DMS 273 treated with DMSO at 0.1 percent for 48 hours (cell line): ENCODE data around the gene NHSL1.

ENCODE experiments used
- DNase-seq: peaks from one replicate; lab custom pipeline; 2025; lab: John Stamatoyannopoulos, UW

NHSL1 gene

DNA sequence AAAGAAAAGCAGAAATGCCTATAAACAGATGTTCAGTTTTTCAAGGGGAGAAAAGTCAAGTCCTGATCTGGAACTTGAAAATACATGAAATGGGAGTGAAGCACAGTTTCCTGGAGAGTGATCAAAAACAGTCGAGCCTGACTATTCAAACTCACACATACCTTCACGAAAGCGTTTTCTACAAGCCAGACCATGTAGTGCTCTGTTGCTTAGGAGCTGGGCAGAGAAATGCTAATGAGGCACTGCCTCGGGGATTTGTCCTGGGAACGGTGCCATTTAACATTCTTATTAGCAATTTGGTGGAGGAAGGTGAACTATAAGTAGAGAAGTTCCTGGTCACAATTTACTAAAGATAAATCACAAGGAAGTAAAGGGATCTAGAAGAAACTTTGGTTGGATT lies 5.9 kb downstream of the NHSL1 start:
- peak; percentile 76 for DNase-seq

DNA sequence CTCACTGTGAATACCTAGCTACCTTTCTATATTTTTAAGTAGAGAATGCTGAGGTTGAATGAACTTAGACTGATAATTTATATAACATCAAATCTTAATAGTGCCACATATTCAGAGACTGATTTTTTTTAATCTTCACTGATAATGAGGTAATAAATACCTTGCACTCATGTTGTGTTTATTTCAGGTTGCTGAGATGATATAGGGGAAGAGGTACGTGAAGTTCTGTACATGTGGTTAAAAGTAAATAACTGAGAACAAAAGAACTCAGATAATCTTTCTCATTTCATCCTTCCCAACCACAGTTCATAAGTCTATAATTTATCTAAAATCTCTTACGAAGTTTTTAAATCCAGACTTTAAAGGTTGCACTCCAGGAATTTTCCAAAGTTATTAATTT lies 6.4 kb downstream of the NHSL1 start:
- no peak for DNase-seq

DNA sequence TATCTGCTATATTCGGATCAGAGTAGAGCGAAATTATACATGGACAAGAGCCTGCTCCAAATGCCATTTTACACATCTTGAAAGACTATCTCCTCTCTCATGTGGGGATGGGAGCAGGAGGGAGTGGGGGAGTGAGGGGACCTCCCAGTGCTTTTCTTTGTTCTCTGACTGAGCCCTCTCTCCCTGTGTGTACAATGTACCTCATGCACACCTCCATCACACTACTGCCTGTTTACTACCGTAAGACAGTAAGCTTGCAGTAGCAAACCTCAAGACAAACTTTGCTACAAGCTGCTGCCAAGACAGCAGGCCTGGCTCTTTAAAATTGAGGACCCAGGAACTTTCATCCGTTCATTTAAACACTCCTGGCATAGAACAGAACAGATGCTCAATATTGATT lies 7.2 kb downstream of the NHSL1 start:
- no peak for DNase-seq

DNA sequence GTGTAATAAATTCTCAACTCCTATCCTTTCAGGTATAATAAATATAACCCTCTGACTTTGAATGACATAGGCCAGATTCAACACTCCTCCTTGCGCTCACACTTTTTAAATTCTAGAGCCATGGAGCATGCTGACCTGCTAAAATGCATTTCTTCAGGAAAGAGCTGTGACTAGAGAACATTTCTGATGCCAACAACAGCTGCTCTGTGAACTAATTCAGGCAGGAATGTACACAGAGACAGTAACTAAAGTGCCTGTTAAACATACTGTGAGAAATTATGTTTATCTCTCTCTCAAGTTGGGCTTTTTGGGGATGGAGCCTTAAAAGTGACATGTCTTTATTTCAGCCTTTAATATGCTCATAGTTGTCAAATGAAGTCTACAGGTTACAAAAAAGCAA lies 8.3 kb downstream of the NHSL1 start:
- DNase-seq: no peak

DNA sequence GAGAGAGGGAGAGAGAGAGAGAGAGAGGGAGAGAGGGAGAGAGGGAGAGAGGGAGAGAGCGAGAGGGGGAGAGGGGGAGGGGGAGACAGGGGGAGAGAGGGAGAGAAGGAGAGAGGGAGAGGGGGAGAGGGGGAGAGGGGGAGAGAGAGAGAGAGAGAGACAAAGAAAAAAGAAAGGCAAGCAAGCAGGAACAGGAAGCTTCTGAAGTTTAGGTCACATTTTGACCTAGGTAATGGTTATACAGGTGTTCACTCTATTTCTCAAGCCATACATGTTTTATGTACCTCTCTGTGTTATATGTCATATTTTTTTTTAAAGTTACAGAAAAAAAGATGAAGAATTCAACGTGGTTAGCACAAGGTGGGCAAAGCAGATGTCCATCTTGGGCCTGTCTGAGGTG lies 9.4 kb downstream of the NHSL1 start:
- DNase-seq: no peak

DNA sequence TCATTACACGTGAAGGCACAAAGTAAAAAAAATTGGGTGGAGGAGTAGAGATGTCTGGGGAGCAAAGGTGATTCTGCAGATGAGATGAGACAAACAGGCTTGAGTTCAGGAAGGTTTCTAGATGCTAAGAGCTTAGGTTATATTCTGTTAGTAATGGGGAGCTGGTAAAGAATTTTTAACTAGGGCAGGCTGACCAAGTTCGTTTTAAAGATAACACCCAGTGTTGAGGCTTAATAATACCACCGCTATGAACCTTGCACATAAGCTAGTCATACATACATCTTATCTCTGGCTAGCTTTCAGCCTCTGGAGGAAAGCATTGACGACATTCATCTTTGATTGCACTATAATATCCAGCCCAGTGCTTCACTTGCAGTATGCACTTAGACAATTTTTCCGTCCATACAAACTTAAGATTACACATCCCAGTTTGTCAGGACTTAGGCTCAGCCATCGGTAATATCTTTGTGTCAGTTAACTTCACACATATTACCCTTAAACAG lies 12.1 kb downstream of the NHSL1 start:
- DNase-seq: no peak

DNA sequence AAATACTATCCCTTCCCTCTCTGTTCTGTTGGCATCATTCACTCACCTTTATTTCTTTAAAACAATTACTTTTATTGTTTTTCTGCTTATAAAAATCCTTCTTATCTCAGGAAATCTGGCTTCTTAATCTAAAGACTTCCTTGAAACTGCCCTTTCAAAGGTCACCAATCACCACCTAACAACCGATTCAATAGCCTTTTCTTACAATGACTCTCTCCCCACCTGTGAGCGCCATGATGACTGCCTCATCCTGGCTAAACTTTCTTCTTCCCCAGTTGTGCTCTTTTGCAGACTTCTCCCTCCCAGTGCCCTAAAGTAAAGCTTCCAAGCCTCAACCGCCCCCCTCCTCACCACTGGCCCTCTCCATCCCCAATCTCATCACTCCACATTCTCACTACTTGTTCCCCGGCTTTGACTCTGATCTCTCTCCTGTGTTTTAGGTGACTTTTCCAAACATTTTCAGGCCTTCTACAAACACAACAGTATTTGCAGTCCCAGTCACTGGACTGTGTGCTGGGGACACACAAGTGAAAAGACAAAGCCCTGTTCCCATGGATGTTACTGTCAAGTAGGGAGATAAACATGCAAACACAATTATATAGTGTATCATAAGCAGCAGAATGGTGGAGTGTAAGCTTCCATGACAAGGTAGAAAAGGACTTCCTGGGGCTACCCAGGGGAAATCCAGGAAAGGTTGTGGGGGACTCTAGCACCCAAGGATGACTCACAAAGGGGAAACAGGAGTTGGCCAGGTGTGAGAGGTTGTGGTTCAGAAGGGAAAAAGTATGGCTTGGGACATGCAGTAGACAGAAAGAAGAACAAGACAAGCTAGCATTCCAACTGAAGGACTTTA lies 12.8 kb downstream of the NHSL1 start:
- DNase-seq: no peak

DNA sequence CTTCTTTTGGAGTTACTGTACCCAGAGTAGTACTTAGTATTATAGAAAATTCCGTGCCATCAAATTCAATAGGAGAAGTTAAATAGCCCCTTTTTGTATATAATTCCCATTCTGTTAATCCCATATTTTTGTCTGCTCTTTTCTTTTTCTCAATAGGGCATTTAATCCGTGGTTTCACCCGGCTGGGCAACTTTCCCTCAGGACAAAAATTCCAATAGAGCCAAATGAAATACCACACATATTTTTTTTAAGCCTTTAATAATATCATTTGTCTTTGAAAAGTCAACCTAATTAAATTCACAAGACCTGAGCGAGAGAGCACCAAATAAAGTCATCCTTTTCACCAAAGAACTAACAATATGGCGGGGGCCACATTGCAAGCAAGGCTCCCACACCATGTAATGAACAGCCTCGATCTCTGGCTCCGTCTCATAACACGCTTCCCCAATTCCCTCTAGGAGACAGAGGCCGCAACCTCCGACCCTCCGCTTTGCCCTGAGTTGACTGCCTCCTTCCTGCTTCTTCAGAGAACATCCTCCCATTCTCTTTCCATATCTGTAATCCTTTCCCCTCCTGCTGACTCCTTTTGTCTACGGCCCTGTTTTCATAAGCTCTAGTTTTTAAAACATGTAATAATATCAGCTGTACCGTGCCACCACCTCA lies 13.6 kb downstream of the NHSL1 start:
- DNase-seq: no peak

DNA sequence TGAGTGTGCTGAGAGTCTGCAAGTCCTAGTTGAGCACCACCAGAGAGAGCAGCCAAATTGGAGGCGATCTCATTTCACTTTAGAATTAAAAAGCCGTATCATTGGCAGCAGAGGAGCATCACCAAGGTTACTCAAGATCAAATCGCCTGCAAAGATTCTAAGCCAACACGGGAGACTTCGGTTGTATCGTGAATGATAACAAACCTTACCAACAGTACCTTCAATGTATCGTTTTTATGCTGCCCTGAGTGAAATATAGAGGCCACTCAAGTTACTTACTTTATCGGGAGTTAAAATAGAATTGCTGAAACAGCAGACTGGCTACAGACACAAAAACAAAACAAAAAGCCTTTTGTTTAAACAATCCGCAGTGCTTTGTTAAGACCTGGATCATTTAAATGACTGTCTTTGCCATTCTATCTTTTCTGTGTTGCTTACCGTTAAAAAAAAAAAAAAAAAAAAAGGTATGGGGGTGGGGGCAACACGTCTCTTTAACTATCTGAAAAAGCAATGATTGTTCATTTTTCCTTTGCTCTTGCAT lies 14.2 kb downstream of the NHSL1 start:
- DNase-seq: no peak

DNA sequence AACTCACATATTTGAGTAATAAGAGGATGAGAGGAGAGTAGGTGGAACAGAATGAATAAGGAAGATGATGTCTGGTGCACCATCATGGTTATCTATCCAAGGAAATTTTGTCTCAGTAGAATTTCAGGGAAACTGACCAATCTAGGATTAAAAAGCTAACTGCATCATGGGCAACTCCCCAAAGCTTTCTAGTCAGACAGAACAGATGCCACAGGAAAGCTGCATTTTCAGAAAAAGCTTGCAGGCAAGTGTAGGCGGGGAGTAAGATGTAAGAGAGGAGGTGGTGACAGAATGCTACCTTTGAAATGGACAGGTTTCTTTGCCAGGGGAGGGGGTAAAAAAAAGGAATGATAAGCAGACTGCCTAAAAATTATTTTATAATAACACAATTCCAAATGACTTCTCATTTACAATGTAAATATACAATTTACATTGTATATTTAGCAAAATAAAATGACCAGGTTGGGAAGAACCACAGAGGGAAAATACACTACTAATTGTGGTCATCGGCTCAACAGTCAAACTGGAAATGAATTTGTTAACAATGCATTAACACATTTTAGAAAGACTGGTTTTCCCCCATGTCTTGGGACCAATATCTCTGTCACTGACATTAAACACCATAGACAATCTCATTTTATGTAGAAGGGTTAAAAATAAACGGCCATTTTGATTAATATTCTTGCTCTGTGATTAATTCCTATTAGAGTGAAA lies 15.1 kb downstream of the NHSL1 start:
- no peak for DNase-seq

DNA sequence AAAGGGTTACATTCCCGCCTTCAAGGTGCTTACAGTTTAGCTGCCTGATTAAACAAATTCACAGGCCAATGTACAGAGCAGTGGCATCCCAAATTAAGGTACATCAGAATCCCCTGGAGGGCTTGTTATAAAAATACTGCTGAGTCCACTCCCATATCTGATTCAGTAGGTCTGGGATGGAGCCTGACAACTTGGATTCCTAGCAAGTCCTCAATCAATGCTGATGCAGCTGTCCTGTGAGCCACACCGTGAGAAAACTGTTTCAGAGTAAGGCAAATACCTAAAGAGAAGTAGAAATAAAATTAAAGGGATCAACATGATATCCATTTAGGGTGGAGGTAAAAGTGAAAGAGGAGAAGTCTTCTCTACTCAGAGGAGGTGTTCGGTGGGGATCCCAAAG lies 16.5 kb downstream of the NHSL1 start:
- no peak for DNase-seq

DNA sequence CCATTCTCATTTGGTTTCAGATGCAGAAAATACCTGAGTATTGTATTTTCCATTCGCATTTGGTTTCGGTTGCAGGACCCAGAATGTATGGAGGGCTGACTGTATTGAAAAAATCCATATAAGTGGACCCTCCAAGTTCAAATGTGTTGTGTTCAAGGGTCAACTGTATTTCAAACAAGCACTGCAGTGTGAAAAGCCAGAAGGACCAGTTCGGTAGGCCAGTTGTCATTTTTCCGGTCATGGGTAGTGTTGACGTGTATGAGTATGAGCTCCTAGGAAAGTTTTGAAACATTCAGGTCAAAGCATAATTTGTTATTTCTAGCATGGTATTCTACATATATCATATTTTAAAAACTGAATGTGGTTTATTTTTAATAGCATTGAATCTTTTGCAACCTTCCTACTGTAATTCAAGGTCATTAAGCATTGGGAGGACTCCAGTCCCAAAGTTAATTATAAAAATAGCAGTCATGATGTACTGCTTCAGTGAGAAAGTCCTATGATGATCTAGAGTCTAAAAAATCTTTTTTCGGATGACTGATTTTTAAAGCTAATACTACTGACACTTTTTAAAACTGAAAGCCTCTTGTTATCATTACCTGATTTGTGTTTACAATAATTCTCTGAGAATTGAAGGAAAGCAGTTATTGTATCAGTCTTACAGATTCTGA lies 18.9 kb downstream of the NHSL1 start:
- DNase-seq: no peak

DNA sequence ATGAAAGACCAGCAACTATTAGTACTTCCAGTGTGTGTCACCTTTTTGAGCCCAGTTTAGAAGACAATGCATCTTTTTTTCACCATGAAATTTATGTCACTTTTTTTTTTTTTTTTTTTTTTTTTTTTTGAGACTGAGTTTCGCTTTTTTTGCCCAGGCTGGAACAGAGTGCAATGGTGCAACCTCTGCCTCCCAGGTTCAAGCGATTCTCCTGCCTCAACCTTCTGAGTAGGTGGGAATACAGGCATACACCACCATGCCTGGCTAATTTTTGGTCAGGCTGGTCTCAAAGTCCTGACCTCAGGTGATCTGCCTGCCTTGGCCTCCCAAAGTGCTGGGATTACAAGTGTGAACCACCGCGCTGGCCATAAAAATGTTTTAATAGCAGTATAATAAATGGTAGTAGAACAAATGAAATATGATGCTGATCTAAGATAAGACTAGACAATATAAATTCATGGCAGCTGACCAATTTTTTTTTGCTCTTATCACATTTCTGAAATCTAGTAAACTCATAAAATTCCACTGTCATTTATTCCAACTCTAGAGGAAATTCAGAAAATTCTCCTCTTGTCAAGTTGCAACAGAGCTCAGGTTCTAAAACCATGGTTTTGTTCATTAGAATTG lies 21.3 kb downstream of the NHSL1 start:
- no peak for DNase-seq

DNA sequence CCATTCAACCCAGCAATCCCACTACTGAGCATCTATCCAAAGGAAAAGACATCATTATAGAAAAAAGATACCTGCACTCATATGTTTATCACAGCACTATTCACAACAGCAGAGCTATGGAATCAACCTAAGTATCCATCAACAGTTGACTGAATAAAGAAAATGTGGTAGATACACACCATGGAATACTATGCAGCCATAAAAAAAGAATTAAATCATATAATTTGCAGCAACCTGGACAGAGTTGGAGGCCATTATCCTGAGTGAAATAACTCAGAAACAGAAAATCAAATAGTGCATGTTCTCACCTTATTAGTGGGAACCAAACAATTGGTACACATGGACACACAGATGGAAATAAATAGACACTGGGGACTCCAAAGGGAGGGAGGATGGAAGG lies 23.2 kb downstream of the NHSL1 start:
- DNase-seq: no peak

DNA sequence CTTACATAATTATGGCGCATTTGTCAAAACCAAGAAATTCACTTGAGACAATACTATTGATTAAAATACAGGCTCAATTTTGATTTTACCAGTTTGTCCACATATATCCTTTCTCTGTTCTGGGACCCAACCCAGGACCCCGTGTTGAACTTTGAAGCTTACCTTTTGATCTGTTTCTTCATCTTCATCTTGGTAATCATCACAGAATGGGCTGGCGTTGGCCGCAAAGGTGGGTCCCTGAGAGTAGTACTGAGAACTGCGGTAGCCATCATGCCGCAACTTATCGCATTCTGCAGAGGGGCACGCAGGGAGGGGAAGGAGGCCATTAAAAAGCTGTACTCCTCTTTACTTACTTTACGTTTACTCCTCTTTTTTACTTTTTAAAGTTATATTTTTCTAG lies 26.1 kb downstream of the NHSL1 start:
- no peak for DNase-seq

DNA sequence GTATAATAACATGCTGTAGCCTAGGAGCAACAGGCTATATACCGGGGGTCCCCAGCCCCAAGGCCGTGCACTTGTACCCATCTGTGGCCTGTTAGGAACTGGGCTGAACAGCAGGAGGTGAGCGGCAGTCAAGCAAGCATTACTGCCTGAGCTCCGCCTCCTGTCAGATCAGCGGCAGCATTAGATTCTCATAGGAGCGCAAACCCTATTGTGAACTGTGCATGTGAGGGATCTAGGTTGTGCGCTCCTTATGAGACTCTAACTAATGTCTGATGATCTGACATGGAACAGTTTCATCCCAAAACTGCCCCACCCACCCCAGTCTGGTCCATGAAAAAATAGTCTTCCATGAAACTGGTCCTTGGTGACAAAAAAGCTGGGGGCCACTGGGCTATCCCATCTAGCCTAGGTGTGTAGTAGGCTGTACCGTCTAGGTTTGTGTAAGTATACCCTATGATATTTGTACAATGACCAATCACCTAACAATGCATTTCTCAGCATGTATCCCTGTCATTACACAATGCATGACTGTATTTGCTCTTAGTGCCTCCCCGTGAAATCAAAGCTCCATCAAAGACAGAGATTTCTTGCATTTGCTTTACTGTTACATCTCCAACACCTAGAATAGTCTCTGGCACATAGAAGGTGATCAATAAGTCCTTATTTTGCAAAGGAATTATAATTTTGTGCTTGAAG lies 30.8 kb downstream of the NHSL1 start:
- no peak for DNase-seq

DNA sequence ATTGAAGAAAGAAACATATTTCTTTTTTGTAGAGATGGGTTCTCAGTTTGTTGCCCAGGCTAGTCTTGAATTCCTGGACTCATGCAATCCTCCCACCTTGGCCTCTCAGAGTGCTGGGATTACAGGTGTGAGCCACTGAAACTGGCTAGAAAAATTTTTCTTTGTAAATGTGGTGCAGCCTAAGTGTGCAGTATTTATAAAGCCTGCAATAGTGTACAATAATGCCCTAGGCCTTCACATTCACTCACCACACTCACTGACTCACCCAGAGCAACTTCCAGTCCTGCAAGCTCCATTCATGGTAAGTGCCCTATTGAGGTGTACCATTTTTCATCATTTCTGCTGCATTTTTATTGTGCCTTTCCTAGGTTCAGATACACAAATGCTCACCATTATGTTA lies 31.4 kb downstream of the NHSL1 start:
- DNase-seq: no peak

DNA sequence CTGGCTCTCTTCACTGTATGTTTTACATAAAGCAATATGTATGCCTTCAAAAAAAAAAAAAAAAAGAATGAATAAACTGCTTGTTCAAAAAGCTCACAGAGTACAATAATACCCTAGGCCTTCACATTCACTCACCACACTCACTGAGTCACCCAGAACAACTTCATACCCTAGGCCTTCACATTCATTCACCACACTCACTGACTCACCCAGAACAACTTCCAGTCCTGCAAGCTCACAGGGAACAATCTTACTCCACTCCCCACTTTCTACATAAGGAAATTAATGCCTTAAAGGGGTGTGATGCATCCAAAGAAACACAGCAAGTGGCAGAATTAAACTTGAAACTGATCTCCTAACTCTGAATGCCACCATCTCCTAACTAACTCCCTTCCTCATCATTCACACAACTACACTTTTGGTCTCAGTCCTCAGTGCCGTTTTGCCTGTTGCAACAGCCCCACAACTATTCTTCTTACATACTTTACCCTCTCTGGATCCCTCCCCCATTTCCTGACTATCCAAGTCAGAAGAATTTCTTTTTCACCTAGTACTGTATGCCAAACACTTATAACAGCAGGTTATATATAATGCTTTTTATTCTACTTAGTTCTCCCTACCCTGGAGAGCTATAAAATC lies 34.2 kb downstream of the NHSL1 start:
- DNase-seq: no peak

DNA sequence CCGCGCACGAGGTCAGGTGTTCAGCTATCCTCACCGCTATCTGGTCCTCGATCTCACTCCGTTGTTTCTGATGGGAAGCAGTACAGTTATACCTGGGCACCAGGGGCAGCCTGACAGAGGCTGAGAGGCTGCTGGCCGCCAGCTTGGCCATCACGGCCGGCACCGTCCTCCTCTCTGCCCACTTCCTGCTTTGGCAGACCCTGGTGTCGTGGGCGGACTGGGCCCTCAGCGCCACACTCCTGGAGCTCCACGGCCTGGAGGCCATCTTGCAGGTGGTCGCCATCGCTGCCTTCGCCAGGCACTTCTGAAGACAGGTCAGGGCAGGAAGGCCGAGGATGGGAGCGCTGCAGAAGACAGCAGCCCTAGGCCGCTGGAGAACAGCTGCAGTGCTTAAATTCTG lies 35.2 kb downstream of the NHSL1 start:
- no peak for DNase-seq

DNA sequence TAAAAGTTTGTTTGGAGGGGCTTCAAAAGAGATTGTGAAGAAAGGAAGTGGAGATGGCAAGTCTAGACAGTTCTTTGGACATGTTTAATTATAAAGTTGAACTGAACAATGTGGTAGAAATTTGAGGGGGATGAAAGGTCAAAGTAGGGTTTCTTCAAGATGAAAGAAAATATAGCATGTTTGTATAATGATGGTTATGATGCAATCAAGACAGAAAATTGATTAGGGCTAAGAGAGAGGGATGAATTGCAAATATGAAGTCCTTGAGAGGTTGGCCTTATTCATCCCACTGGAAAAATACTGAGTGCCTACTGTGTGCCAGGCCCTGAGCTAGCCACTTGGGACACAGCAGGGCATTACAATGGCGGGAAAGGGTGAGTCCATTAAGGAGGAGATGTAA lies 37.6 kb downstream of the NHSL1 start:
- DNase-seq: no peak

DNA sequence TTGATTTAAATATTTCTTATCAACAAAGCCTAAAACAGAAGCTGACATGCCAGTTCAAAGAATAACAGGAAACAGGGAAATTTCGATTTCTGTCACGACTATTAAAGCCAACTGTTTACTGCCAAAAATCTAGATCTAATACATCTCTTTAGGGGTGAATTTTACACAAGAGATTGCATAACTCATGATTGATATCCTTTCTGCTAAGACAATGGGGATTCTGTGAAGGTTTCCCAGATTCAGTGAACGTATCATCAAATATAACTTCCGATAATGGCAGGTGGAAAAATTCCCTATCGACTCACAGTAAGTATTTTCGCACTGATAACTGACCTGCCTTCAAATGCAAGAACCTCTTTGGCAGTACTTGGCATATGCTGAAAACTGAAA lies 42.9 kb downstream of the NHSL1 start:
- no peak for DNase-seq
